Stimulated activated CD4-positive, alpha-beta T cell treated with anti-CD3 and anti-CD28 coated beads, Interleukin-1b, Interleukin-23, amount 100 ng/mL, for 24 hours (primary cell): ENCODE results near the gene NKD2.
"Not testable (repeated sequence)": the region's sequence is repeated elsewhere in the genome, so short reads cannot be mapped to it uniquely, and the experiment has no call there.

Experiments used
- DNase-seq, 4 experiments: peaks; one replicate each; pipeline ENCODE4 v3.0.0-alpha.2; 2020; ENCODE audit warnings: low read depth in 4 of 4, low spot score in 1 of 4

NKD2 gene

DNA sequence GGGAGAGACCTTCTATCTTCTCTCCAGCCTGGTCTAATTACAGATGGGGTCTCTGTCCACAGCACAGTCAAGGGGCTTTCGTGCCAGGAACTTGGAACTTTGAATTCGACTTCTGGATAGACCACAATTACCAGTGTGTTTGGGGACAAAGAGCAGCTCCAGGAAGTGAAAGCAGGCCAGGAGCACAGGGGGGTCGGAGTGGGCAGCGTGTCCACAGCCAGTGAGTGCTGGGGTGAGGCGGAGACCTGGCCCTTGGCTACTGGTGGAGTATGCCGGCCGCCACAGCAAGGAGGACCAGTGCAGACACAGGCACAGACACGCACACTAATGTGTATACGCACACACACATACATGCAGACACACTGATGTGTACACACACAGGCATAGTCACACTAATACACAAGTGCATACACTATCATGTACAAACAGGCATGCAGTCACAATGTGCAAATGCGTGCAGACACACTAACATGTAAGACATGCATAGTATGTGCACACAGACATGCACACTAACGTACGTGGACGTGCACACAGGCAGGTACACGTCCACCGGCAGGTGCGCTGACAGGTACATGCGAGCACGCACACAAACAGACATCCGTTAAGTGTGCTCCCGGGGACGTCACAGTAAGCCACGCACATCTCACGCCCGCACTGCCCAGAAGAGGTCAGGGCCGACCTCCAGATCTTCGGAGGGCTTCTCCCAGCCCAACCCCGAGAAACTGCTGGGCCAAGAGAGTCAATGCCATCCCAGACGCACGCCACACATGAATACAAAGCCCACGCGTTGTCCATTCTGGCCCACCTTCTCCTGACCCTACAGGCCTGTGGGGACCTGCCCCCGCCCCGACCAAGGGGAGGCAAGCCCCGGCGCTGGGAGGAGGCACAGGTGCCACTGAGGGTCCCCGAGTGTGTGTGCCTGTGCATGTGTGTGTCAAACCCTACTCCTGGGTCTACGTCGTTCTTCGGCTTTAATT lies 46.5 kb downstream of the NKD2 start:
- no peak for DNase-seq

DNA sequence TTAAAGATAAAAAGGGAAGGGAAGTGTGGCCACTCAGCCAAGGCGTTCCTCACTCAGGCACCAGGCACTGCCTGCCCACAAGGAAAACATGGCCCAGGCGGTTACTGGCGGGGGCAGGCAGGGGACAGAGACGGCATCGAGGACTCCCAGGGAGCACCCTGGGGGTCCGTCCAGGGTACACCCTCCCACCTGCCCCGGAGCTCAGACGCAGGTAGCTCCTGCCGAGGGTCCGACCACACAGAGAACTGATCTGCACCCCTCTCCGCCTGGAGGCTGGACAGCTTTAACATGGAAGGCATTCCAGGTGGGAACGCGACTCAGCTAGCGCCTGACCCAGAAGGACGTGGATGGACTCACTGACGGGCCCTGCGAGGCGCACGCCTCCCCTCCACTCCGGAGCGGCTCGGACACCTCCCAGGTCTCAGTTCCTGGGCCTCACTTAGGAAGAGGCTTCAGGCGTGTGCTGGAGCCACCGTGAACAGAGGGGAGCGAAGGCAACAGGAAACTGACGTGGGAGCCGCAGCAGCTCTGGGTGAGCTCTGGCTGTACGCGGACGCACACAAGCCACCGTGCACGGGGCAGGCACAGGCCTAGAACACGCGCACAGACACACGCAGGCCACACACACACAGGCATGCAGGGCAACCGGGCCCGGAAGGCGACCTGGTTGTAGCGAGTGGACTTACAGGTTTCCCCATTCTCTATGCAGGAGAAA lies 47.5 kb downstream of the NKD2 start:
- no peak for DNase-seq

- no peak for DNase-seq
These were observed 48.2 kb downstream of the NKD2 start for GRCh38 chr5:1056611-1057484.

DNA sequence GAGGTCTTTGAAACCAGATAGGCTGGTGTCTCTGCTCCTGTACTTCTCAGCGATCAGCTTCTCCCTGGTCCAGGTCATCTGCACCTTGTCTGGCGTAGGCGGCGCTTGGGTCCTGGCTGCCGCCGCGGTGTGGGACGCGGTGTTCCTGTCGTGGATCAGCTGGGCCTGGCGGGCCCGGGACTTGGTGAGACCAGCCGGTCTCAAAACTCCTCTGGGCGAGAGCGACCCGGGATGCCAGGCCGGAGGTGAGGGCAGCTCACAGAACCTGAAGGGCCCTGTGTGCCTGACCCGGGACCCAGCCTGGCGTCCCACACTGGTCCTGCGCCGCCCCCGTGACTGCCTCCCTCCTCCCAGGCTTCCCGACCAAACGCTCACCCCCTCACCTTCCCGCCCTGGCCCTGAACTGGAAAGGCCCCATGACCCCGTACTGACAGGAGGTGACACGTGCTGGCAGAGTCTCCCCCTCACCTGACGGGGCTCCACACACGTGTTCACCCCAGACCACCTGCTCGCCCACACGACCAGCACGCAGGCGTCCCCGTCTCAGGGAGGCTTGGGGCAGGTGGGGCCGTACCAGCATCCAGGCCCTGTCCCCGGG lies 49.0 kb downstream of the NKD2 start:
- no peak for DNase-seq

DNA sequence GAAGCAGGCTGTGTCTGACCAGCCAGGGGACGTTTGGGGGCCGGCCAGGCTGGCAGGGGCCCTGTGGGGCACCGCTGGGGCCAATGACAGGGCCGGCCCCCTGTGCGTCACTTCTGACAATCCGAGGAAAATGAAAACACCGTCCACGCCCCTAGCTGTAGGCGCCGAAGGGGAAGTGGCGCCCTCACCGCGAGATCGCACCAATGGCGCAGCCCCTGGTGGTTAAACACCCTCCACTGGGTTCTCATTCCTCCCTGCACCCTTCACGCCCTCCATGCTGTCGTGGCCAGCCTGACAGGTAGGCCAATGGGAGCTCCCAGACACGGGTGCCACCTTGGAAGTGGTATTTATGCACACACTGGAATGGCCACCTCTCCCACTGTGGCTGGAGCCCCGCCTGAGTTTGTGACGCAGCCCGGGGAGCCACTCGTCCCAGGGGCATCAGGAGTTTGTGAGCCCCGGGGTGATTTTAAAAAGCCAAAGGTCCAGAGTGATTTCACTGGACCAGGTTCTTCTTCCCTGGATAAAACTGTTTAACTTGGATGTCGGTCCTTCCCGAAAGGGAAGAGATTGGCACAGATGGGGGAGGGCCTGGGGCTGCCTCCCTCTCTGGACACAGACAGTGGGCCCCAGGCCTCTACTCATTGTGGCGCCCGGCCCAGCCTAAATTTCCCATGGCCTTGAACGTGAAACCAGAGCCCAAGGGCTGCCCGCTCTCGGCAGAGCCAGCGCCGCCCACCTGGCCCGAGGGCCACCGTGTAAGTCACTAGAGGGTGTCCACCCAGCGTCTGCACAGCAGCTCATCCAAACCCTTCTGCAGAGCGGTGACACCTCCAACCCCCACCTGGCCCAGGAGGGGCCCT lies 49.7 kb downstream of the NKD2 start:
- DNase-seq: no peak

GRCh38 chr5:1058988-1059883 lies 50.6 kb downstream of the NKD2 start:
- DNase-seq: no peak

- no peak for DNase-seq
These were observed 51.3 kb downstream of the NKD2 start for GRCh38 chr5:1059884-1060263.

GRCh38 chr5:1060535-1060981 lies 52.0 kb downstream of the NKD2 start:
- DNase-seq: no peak

- DNase-seq: not testable (repeated sequence)
These were observed 52.7 kb downstream of the NKD2 start for GRCh38 chr5:1061292-1061691.

DNA sequence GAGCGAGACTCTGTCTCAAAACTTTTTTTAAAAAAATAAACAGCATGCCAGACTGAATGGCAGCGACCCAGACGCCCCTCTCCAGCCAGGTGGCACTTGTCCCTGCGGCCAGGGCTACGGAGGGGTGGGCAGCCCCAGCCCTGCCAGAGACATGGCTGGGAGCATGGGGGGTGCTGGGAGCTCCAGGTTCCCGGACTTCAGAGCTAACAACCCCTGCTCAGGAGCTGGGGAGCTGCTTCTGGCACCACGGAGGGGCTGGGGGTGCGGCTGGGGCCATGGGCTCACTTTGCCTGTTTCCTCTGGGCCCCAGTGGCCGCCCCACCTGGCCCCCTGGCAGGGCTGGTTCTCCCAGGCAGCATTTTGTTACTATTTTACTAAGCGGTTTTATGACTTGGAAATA lies 53.3 kb downstream of the NKD2 start:
- no peak for DNase-seq

- no peak for DNase-seq
These were observed 54.4 kb downstream of the NKD2 start for GRCh38 chr5:1062761-1063568.

DNA sequence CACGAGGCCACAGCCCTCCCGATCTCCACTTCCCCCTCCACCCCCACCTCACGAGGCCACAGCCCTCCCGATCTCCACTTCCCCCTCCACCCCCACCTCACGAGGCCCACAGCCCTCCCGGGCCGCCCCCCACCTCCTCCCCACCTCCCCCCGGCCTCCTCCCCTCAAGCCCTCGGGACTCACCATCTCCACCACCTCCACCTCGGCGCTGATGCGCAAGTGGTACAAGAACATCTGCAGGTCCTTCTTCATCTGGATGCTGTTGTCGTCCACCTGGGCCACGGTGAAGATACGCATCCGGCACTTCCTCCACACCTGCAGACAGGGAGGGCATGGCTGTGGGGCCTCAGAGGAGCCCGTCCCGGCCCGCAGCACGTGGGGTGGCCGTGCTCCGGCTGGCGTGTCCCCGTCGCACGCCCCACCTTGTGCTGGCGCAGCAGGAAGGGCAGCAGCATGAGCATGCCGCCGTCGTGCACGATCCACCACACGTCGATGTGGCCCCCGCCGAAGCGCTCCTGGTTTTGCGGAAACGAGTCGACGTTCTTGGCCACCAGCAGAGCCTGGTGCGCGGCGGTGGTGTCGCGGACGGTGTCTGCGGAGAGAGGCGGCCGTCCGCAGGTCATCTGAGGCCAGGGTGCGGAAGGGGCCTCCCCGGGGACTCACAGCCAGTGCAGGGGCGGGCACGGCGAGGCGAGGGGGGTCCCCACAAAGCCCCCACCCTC lies 55.2 kb downstream of the NKD2 start:
- DNase-seq: no peak

- no peak for DNase-seq
These were observed 56.0 kb downstream of the NKD2 start for GRCh38 chr5:1064383-1065142.

DNA sequence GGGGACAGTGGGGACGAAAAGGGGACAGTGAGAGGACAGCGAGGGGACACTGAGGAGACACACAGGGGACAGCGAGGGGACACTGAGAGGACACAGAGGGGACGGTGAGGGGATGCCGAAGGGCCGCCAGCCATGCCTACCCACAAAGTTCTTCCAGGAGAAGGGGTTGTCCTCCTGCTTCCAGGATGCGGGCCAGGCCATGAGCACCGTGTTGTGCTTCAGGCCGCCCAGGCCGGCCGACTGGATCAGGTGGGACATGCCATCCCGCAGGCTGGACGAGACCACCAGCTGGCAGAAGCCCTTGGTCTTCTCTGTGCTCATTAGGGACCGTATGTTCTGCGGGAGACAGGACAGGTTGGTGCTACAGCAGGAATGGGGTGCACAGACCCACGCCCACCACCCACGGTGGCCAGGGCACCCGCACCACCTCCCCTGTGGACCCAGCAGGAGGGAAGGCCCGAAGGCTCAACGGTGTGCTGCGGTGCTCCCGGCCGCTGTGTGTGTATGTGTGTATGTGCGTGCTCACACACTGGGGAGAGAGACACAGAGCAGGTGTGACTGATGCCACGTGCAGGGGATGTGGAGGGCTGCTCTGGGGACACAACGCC lies 56.6 kb downstream of the NKD2 start:
- DNase-seq: no peak

- DNase-seq: no peak
These were observed 57.5 kb downstream of the NKD2 start for GRCh38 chr5:1065891-1066650.

GRCh38 chr5:1066676-1067075 lies 58.1 kb downstream of the NKD2 start:
- DNase-seq: no peak
